HG02759 (cell line): ENCODE measurements around the gene CLIP2.

Experiments
- ATAC-seq: cut with Tn5 transposase; IDR thresholded peaks from one replicate; pipeline ENCODE4 v1.9.1; 2021; ENCODE audit warnings: mild to moderate bottlenecking, moderate library complexity; ENCODE audit not compliant: unreplicated experiment

Gene CLIP2

DNA sequence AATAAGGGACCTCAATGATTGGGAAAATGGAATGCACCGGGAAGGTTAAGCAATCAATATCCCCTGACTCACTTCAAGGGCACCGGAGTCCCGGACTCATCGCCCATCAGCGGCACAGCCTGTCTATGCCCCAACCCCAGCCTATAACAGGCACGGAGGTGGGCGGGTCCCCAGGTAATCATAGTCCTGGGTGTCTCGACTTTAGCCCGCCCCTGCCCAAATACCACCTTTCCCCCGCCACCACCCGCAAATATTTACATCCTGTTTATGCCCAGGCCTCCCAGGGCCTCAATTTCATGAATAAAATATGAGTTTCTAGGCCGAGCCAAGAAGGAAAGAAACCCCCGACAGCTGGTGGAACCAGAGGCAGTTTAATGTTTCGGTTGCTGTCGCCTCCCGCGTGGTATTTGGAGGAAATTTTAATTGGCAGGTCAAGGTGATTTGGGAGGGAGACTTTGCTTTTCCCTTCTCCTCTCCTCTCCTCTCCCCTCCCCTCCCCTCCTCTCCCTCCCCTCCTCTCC, 19.4 kb upstream of the CLIP2 start:
- ATAC-seq: no peak

DNA sequence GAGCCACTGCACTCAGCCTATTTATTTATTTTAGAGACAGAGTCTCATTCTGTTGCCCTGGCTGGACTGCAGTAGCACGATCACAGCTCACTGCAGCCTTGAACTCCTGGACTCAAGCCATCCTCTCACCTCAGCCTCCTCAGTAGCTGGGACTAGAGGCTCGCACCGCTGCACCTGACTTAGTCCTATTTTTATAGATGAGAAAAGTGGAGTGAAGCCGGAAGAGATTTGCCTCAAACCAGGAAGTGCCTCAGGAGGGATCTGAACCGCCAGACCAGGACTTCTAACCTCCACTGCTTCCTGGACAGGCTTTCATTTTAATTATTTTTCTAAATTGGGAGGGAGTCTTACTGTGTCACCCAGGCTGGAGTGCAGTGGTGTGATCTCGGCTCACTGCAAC, 17.5 kb upstream of the CLIP2 start:
- no peak for ATAC-seq

DNA sequence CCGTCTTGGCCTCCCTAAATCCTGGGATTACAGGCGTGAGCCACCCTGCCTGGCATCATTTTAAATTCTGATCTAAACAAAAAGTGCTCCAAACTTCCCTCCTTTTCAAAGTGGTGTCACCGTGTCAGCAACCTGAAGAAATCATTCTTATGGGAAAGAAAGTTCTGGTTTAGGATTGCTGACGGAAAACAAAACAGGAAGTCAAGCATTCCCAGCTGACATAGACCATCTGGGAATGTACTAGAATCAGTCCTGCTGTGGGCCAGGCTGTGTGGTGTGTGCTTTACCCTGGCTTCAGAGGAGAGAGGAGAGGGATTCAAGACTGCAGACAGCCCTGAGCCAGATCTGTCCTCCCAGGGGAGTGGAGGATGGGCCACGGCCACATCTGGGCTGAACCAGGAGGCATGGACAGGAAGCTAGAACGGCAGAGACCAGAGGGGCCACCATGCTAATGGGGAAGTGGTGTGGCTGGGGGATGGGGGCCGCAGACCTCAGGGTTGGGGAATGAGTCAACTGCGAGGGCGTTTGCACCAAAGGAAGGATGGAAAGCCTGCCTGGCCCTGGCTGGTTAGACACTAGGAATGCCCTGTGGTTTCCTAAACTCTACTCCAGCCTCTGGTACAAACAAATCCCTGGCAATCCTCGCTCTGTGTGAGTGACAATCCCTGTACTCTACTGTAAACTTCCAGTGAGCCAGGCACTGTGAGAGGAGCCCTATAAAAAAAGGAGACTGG, 16.7 kb upstream of the CLIP2 start:
- ATAC-seq: peak; percentile 84

DNA sequence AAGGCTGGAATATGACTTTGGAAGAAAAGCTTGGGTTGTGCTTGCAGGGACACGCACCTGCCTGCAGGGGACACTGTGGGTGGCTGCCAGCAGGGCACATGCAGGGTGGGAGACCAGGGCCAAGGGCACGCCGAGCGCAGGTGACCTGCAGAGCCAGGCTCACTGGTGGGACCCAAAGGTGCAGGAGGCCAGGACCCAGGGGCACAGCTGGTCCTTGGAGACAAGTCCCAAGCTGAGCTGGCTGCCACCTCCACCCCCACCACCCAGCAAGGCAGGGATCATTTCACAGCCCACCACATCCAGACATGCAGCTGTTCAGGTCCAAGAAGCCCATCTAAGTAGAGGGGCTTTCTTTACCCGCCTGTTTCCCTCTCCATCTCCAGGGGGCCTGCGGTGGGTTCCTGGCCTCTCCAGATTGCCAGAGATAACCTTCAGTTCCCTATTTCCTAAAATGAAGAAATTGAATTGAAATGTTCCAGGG, 13.8 kb upstream of the CLIP2 start:
- ATAC-seq: no peak

DNA sequence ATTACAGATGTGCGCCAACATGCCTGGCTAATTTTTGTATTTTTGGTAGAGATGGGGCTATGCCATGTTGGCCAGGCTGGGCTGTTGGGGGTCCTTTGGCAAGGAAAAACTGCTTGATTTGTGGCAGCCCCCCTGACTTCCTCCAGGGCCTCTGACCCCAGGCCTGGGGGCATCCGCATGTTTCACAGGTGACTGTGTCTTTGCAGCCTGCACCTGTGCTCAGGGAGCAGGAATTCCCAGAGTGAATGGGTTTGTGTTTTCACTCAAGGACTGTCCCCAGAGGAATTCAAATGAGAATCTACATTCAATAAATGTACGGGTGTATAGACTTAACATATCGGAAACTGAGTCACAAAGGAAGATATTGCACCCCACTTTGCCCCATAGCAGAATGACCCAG, 11.6 kb upstream of the CLIP2 start:
- no peak for ATAC-seq

DNA sequence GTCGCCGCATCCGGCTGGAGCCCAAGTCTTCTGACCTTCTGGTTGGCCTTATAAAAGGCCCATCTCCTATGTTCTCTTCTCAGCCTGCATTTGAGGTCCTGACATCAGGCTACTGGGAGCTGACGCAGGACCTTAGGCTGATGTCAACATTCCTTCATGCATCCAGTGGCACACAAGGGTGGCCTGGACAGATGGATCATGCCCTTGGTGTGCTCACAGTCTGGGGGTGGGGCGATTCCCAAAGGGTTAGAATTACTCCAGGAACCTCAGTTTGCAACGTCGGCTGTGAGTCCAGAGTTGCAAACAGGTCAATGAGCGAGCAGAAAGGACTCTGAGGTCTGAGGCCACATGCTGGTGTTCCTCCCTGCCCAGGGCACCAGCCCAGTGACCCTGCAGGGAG, 8.2 kb upstream of the CLIP2 start:
- no peak for ATAC-seq

DNA sequence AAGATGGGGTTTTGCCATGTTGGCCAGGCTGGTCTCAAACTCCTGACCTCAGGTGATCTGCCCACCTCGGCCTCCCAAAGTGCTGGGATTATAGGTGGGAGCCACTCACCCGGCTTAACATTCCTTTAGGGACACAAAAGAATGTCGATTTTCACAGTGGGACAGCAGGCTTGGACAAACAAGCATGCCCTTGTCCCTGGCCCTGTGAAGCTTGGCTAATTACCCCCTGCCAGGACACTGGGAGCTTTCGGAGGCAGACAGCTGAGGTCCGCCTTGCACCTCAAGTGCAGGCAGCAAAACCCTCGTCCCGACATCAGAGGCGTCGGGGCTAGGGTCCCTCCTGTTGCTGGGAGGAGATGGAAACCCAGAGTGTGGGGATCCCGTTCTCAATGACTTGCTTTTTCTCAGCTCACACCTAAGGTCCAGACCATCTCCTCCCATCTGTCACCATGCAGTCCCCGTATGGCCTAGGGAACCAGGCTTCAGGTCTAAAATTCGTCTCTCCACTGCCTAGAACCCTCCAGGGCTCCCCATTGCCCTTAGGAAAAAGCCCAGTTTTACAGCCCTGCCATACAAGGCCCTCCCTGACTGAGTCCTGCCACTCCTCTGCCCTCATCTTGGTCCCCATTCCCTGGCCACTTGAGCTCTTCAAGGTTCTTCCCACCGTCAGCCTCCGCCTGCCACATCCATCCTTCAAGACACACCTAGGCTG, 6.3 kb upstream of the CLIP2 start:
- no peak for ATAC-seq

DNA sequence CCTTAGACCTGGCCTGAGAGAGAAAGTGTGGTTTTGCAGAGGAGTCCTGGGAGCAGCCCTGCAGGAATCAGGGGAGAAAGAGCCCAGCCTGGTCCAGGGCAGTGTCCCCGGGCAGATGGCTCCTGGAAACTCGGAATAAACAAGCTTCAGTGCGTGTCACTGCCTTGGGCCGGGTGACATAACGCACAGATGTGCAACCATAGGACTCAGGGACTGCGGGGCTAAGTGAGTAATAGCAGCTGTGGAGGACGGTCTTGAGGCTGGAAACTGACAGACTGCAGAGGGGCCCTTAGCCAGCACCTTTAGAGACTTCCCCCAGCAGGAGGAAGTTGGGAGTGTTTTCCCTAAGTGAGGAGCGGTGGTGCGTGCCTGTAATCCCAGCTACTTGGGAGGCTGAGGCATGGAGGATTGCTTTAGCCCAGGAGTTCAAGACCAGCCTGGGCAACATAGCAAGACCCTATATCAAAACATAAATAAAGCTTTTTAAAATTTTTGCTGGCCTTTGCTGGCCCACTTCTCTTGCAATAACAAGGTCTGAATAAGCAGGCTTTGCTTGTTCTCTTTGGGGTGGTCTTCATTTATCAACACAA, 5.3 kb upstream of the CLIP2 start:
- no peak for ATAC-seq

DNA sequence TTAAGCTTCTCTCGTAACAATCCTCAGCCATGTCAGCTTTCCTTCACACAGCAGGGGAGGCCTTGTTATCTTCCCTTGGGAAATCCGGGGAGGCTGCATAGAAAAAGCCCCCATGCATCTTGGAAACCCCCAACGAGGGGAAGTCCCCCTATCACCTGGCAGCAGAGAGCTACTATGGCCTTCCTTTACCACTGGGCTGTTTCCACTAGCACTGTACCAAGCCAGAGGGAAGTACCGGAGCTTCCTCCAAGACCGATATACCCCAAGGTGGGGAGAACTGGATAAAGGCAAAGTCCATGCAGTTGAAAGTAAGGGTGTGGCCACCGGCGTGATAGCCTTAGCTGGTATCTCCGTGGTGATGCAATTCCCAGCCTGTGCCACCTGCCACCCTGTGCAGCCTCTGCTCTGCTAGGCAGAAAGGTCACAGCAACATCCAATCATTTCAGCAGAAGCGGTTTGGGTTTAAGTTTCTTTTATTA, 4.4 kb upstream of the CLIP2 start:
- peak; percentile 49 for ATAC-seq

DNA sequence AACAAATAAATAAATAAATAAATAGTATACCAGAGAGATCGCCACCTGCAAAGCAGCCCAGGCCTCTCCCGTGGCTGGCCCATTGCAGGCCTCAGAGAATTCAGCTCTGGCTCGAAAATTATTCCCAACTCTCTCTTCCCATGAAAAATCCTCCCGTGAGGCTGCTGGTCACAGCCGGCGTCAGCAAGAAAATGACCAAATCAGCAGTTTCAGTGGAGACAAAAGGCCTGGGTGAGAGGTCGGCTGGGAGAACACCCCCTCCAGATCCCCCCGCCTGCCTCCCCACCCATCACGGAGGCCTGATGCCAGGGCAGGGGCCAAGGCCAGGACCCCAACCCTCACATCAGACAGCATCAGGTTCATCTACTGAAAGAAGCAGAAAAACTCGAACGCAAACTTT, 3.1 kb upstream of the CLIP2 start:
- ATAC-seq: no peak

DNA sequence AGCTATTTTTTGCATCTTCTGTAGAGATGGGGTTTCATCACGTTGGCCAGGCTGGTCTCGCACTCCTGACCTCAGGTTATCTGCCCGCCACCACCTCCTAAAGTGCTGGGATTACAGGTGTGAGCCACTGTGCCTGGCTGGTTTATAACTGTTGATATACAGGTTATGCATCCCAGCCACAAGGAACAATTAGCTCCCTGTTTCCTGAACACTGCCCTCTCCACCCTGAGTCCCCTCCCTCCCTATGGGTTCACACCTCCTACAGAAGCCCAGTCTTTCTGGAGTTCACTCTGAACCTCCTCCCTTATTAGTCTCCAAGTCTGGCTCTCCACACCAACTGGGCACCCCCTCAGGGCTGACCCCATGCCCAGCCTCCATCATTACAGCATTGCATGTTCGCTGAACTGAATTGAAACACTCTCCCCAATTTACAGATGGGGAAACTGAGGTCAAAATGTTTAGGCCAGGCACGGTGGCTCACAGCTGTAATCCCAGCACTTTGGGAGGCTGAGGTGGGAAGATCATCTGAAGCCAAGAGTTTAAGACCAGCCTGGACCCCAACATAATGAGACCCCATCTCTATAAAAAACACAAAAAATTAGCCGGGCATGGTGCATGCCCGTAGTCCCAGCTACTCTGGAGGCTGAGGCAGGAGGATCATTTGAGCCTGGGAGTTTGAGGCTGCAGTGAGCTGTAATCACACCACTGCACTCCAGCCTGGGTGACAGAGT, 1.7 kb upstream of the CLIP2 start:
- ATAC-seq: no peak

DNA sequence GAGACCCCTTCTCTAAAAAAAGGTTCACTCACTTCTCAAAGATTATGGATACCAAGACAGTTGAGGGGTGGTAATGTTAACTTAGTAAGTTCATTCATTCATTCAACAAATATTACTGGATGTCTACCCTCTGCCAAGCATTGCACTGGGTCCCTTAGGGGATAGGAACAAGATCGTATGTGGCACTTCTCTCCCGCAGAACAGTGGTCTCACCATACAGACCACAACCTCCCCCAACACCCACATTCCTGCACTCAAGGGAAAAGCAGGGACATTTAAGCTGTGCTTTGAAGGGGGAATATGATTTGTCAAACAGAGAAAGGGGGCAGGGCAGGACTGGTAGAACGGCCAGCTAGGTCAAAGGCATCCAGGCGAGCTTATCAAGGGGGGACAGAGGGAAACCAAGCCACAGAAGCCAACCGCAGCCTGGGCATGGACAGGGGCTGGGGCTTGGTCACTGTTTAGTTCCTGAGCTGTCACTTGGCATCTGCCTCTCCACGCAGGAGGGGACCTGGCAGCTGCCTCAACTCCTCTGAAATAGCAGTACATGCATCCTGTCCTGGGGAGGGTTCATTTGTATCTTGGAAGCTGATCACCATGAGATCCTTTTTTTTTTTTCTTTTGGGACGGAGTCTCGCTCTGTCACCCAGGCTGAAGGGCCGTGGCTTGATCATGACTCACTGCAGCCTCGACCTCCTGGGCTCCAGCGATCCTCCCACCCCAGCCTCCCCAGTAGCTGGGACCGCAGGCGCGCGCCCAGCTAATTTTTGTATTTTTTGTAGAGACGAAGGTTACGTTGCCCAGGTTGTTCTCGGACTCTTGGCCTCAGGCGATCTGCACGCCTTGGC, 949 bp upstream of the CLIP2 start:
- no peak for ATAC-seq

DNA sequence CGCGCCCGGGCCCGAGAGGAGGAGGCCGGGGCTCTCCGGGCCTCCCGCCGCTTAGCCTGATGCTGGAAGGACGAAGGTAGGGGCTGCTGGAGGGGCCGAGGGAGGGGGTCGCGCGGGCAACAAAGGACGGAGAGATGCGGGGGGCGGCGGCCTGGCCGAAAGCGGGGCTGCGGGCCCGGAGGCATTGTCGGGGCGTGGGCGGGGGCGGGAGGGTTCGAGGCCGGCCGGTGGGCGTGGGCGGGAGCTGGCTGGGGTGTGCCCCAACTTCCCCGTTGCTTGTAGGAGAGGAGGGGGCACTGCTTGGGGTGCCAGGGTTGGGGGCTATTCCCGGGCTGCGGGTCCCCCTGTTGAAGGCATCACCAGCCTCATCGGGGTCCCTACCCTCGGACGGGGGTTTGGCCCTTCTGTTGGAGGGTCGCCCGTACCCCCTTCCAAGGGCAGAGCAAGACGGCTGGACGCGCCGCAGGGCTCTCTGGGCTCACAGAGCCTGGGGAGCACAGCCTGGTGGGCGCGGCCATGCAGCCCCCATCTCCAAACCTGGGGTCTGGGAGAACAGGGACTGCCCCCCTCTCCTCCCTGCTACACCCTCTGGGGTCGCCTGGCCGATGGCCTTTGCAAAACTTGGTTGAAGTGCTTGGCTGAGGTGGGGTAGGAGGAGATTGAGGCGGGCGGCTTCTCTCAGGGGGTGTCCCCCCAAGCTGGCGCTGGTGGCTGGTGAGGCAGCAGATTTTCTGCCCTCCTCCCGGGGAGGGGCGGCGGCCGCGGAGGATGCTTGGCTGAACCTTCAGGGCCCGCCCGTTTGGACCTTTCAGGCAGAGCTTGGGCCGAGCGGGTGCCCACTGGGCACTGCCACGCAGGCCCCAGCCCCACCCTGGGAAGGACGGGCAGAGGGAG, 699 bp downstream of the CLIP2 start:
- ATAC-seq: no peak

DNA sequence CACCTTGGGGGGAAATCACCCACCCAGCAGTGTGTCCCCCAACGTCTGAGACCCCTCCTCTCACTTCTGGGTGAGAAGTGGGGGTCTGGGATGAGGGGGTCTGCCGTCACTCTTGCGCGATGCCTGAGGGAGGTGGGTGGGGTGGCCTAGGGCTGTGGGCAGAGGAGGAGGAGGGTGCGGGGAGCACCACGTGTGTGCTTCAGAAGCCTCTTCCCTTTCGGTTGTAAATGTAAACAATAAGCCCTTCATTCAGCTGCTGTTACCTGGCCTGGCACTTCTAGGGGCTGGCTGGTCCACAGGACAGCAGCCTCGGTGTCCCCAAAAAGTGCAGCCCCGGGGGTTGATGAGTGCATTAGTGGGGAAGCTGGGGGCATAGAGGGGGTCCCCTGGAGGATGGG, 1.3 kb downstream of the CLIP2 start:
- no peak for ATAC-seq

DNA sequence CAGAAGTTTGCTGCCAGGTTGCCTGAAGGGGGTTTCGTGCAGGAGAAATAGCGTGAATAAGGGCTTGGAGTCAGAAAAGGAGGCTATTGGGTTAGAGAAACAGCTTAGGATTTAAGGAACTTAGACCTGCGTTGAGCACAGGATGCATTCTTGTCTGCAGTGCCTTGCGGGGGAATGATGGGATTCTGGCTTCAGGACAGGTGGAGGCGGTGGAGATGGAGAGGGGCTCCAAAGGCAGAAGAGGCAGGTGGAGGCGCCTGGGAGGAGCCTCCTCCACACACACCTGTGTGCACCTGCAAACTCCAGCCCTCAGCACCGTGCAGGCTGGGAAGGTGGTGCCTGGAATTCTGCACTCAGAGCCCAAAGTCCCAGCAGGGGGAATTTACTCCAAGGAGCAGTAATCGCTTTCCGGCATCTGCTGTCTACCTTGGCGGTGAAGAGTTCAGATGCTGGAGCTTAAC, 1.8 kb downstream of the CLIP2 start:
- no peak for ATAC-seq

DNA sequence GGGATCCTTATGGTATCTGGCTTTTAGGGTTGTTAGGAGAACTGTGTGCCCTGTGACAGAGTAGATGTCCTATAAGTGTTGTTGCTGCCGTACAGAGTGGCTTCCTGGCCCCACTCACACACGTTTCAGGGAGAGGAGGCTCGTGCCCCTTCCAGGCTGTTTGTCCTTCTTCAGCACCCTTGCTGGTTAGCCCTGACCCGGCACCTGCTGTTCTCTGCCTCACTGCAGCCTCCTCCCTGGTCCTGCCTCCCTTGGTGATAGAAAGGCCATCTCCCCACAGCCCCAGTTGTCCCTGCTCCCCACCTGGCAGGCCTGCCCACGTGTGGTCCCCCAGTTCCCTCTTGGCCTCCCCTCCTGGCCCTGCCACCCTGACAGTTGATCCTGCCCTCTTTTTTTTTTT, 2.3 kb downstream of the CLIP2 start:
- ATAC-seq: no peak

DNA sequence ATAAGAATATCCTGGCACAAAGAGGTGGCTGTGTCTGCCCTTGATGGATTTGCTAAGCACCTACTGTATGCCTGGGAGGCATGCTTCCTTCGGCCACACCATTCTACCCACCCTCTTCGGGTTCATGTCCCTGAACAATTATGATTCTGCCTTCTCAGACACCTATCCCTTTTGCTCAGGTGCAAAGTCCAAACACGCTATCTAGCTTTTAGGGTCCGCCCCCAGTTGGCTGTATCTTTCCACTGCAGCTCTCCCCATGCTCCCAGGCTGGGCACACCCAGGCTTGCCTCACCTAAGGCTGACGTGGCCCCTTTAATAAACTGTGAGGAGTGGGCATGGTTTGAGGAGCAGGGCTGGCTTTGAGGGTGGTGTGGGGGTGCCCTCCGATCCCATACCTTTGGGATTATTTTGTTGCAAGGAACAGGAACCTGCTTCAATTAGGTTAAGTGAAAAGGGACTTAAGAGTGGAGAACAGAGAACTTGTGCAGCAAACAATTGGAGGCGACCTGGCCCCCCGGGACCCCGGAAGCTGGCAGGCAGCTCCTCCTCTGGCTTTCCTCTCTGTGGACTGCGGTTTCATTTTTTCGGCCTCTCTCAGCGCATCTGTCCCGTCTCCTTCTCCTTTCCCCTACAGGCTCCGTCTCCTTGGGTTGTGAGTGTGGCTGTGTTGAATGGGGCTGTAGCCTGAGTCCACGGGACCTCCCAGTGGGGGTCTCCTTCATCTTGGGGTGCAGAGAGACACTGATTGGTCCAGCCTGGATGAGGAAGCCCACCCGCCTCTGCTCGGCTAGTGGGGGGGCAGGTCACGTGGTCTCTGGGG, 3.8 kb downstream of the CLIP2 start:
- no peak for ATAC-seq

DNA sequence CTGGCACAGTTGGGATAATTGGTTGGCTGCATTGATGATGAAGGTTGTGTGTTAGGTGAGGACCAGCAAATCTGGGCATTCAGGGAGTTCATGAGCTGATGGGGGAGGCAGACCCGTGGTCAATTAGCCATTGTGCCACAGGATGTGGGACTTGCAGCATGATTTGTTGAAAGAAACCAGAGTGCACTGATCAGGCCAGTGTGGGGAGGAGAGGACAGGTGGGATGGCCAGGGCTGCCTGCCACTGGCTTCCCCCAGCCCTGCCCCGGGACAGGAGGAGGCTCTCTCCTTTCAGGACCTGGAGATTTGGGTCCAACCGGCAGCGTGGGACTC, 4.3 kb downstream of the CLIP2 start:
- ATAC-seq: no peak
